Ecto neural progenitor cell (in vitro differentiated cells): ENCODE results near the gene MYL10.

Experiments
- DNase-seq: peaks from one replicate; pipeline ENCODE4 v3.0.0-alpha.2; 2018; ENCODE audit warnings: low spot score

MYL10 gene

DNA sequence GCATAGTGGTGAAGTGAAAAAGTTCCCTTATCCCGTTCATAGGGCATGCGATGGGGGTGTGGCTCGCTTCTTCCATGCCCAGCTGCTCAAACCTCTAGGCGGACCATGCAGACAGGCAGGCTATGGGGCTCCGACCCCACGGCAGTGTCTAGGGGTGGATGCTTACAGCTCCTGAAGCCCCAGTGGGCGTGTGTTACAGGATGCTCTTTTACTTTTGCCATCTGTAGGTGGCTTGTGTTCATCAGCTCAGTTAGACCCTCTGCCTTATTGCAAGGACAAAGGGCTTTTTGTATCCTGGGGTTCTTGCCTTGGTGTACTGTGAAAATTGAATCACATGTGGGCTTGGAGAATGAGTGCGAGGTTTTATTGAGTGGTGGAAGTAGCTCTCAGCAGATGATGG, at the start of gene MYL10:
Gene MYL10, minus strand, starts transcription at position 126 of the 400 bp plus-strand sequence. CDS start 178 bp downstream, outside the sequence.
- no peak for DNase-seq

DNA sequence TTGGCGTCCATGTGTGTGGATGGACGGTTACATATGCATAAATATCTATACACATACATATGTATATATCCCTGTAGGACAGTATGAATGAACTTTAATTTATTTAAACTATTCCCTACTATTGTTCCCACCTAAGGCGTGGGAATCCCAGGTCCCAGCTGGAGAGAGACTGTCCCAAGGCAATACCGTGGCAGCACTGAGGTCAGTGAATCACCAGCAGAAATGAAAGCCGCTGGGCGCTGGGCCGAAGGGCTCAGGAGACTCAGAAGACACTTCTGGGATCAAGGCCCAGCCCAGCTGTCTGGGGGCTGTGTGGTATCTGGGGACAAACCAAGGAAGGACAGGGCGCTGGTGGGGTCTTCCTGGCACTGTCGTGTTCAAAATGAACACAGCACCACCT, 49.6 kb upstream of the MYL10 start:
- DNase-seq: no peak

DNA sequence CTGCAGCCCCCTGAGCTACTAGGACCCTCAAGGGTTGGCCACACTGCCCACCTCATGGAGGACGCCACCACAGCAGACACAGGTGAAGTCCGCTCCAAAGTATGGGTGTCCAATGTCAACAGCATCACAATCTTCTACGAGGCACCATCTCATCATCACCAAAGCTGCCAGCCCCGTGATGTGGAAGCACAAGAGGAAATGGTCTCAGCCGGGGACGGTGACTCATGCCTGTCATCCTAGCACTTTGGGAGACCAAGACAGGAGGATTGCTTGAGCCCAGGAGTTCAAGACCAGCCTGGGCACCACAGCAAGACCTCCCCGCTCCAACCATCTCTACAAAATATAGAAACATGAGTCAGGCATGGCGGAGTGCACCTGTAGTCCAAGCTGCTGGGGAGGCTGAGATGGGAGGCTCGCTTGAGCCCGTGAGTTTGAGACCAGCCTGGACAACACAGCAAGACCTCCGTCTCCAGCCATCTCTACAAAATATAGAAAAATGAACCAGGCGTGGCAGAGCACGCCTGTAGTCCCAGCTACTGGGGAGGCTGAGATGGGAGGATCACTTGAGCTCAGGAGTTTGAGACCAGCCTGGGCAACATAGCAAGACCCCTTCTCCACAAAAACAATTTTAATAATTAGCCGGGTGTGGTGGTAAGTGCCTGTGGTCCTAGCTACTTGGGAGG, 48.8 kb upstream of the MYL10 start:
- DNase-seq: no peak

DNA sequence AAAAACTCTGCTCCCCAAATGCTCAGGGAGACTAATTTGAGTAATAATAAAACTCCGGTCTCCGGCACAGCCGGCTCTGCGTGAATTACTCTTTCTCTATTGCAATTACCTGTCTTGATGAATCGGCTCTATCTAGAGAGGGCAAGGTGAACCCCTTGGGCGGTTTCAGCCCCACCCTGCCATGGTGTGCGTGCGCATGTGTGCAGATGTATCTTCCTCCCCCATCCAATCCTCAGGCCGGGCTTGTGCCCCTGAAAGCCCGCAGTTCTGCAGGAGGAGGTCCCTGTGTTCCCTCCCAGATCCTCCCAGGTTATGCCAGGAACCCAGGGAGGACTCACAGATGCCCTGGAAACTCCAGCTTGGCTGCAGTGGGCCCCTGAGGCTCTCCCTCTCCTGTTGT, 48.3 kb upstream of the MYL10 start:
- DNase-seq: no peak

GRCh38 chr7:101676956-101677355, 47.9 kb upstream of the MYL10 start:
- DNase-seq: no peak

GRCh38 chr7:101676062-101676598, 47.0 kb upstream of the MYL10 start:
- no peak for DNase-seq

GRCh38 chr7:101674439-101674838, 45.3 kb upstream of the MYL10 start:
- no peak for DNase-seq

GRCh38 chr7:101673951-101674350, 44.9 kb upstream of the MYL10 start:
- DNase-seq: no peak

DNA sequence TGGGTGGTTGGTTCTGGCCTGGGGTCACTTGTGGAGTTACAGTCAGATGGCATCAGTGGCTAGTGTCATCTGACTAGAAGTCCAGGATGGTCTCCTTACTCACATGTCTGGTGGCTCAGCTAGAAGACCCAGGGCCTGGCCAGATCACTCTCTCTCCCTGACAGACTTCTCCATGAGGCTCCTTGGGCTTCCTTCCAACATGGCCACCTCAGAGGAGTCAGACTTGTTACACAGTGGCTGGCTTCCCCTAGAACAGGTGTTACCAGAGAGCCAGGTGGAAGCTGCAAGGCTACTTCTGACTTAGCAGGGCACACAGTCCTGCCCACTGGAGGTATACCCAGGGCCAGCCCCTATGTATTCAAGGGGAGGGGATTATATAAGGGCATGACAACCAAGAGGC, 44.2 kb upstream of the MYL10 start:
- no peak for DNase-seq

GRCh38 chr7:101671371-101672356, 42.6 kb upstream of the MYL10 start:
- DNase-seq: no peak

GRCh38 chr7:101669307-101669706, 40.2 kb upstream of the MYL10 start:
- no peak for DNase-seq

DNA sequence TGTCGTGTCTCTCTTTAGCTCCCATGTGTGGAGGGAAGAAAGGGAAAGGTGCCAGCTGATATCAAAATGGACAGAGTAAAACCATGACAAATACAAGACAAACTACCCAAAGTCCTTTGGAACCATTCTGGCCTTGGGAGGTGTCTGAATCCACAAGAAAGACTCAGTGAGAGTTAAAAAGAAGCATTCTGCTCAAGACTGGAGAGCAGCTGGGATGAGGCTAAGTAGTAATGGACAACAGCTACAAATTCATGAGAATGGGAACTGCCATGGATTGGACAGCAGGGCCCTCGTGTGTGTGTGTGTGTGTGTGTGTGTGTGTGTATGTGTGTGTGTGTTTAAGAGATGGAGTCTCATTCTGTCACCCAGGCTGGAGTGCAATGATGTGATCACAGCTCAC, 39.6 kb upstream of the MYL10 start:
- no peak for DNase-seq

DNA sequence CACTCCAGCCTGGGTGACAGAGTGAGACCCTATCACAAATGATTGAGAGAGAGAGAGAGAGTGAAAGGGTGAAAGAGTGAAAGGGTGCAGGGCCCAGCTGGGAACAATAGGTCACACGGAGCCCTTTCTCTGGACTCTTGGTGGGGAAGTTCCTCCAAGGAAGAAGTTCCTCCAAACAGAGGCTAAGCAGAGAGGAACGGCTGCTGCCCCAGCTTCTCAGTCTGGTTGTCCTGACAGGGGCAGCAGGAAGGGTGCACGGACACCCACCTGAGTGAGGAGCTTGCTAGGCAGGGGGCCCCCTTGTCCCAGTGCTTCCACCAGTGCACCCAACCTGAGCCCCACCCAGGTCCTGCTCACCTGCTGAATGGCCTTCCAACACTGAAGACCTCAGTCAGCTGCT, 38.8 kb upstream of the MYL10 start:
- DNase-seq: no peak

GRCh38 chr7:101667399-101667798, 38.3 kb upstream of the MYL10 start:
- DNase-seq: no peak

GRCh38 chr7:101666741-101667140, 37.6 kb upstream of the MYL10 start:
- no peak for DNase-seq

DNA sequence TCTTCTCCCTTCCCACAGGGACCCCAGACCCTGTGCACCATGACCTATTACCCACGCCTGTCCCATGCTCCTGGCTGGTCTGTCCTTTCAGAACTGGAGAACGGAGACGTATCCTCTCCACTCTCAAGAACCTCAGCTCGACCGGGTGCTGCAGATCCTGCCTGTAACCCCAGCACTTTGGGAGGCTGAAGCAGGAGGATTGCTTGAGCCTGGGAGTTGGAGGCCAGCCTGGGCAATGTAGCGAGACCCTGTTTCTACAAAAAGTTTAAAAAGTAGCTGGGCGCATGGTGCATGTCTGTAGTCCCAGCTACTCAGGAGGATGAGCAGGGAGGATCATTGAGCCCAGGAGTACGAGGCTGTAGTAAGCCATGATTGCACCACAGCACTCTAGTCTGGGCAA, 37.2 kb upstream of the MYL10 start:
- DNase-seq: no peak

GRCh38 chr7:101664893-101665471, 35.9 kb upstream of the MYL10 start:
- no peak for DNase-seq

DNA sequence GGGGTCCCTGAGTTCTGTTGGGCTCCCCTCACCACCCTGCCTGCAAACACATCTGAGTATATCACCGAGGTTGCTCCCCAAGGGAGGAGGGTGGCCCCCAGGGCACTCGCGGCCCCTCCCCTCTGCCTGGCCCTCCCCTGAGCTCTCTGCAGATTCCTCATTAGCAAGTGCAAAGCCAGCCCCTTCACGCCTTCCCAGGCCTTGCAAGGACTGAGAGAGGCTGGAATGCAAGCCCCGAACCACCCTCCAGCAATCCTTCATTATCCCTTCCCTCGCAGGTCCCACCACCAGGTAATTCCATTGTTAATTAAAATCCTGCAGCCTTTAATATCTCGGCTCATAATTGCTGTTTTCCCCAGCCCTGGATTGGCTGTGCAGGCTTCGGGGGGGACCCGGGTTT, 35.3 kb upstream of the MYL10 start:
- peak; percentile 62 for DNase-seq

DNA sequence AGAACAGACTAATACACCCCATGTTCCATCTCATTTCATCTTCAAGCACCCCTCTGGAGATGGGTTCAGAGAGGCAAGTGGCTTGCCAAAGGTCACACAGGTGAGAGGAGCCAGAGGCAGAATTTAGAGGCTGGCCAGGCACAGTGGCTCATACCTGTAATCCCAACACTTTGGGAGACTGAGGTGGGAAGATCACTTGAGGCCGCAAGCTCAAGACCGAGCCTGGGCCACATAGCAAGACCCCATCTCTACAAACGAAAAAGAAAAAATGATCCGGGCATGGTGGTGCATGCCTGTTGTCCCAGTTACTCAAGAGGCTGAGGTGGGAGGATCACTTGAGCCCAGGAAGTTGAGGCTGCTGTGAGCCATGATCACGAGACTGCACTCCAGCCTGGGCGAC, 34.7 kb upstream of the MYL10 start:
- no peak for DNase-seq

DNA sequence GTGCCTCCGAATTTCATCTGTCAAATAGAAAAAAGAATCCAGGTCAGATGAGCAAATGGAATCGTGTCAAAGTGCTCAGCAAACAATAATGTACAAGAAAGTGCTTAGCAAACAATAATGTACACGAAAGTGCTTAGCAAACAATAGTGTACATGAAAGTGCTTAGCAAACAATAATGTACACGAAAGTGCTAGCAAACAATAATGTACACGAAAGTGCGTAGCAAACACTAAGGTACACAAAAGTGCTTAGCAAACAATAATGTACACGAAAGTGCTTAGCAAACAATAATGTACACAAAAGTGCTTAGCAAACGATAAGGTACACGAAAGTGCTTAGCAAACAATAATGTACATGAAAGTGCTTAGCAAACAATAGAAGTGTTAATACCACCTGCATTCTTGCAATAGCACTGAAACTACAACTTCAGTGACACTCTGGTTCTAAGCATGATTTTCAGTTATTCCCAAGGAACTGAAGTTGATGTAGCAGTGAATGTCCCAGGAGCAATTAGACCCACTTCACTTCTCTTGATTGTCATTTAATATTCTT, 33.4 kb upstream of the MYL10 start:
- no peak for DNase-seq

DNA sequence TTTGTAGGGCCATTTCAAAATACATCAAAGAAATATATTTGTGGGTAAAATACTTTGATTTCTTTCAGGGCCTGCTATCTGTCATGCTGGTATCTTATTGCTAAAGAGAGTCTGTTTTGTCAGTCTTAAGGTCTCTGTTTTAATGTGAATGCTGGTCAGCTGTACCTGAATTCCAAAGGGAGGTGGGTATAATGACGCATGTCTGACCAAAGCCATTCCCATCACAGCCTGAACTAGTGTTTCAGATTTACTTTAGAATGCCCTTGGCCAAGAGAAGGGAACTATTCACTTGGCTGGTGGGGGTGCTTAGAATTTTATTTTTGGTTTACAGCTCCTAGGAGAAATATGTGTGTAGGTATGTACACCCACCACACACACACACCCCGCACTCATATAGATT, 30.6 kb upstream of the MYL10 start:
- DNase-seq: no peak

- no peak for DNase-seq
Observed at GRCh38 chr7:101657171-101657570, 28.1 kb upstream of the MYL10 start.
